Omental fat pad (tissue), 4 donors: ENCODE data around the gene RXFP3. TPM values are rescaled to one million over a fixed set of nuclear protein-coding genes. Genes with fewer than 3 reads are reported as not detected.

Source experiments
- ATAC-seq: fragments of 150-250 bp; one replicate; pipeline ENCODE4 v1.9.1; 2016; ENCODE audit warnings: mild to moderate bottlenecking, moderate library complexity; ENCODE audit not compliant: low FRiP score
- DNase-seq: peaks from one replicate; pipeline ENCODE4 v3.0.0-alpha.2; 2019; ENCODE audit warnings: low spot score
- CTCF ChIP-seq, 3 donors: fragments of 450-650 bp; IDR thresholded peaks; one replicate each; pipeline ENCODE4 v1.5.1; 2016 to 2017; ENCODE audit warnings: antibody characterized with exemption in 3 of 3, mild to moderate bottlenecking in 3 of 3, moderate library complexity in 2 of 3
- total RNA-seq, 4 donors: library from RNA; depleted of rRNA; stranded (reverse); fragments of >200 nt; gene quantifications; one replicate each; pipeline ENCODE4 v1.1.0, GENCODE V29; 2016

The RXFP3 gene
- not detected for total RNA-seq

- DNase-seq (no peak), ATAC-seq (no peak)
Observed at GRCh38 chr5:33936381-33937016, at the start of gene RXFP3. Gene RXFP3, plus strand, starts transcription at chr5:33936386. Its CDS starts 355 bp downstream, at chr5:33936741.

GRCh38 chr5:33887268-33887667, 48.9 kb upstream of the RXFP3 start:
- no peak for TF ChIP-seq CTCF (IDR thresholded peaks at IDR 0.05)
- ATAC-seq (no peak), DNase-seq (no peak)

More at GRCh38 chr5:33936381-33937016, at the start of gene RXFP3:
- no peak for TF ChIP-seq CTCF (IDR thresholded peaks at IDR 0.05)

GRCh38 chr5:33888587-33888986, 47.6 kb upstream of the RXFP3 start:
- no peak for ATAC-seq
- TF ChIP-seq CTCF (IDR thresholded peaks at IDR 0.05): no peak
- no peak for DNase-seq

GRCh38 chr5:33890131-33891032, 45.8 kb upstream of the RXFP3 start:
- DNase-seq: no peak
- no peak for ATAC-seq
- TF ChIP-seq CTCF (IDR thresholded peaks at IDR 0.05): no peak

GRCh38 chr5:33891446-33891787, 44.8 kb upstream of the RXFP3 start:
- no peak for ATAC-seq
- TF ChIP-seq CTCF (IDR thresholded peaks at IDR 0.05): no peak
- DNase-seq: no peak

GRCh38 chr5:33891788-33892619, 44.2 kb upstream of the RXFP3 start, which contains the start of gene ADAMTS12:
Gene ADAMTS12, minus strand, starts transcription at chr5:33891990. Its CDS starts 134 bp downstream, at chr5:33891856.
- ATAC-seq (peak; percentile 90), DNase-seq (no peak)
- no peak for TF ChIP-seq CTCF (IDR thresholded peaks at IDR 0.05)
